ENCODE data around the gene UBE2I.

DNA sequence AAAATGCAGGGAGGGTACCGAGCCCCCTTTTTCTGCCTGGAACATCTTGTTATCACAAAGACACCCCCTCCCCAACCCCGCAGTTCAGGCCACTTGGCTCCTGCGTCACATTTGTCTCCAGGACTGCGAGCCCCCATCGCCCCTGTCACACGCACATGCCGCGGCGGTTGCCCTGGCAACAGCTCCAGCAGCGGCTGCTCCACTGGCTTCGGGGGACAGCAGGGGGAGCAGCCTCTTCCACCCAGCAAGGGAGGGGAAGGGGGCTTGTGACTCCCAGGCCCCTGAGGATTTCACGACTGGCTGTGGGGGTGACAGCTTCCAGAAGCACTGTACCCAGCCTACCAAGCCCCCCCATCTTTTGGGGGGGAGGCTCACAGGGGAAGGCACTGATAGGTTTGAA lies 26.6 kb downstream of the UBE2I start:
- TF ChIP-seq, protein P1, sequence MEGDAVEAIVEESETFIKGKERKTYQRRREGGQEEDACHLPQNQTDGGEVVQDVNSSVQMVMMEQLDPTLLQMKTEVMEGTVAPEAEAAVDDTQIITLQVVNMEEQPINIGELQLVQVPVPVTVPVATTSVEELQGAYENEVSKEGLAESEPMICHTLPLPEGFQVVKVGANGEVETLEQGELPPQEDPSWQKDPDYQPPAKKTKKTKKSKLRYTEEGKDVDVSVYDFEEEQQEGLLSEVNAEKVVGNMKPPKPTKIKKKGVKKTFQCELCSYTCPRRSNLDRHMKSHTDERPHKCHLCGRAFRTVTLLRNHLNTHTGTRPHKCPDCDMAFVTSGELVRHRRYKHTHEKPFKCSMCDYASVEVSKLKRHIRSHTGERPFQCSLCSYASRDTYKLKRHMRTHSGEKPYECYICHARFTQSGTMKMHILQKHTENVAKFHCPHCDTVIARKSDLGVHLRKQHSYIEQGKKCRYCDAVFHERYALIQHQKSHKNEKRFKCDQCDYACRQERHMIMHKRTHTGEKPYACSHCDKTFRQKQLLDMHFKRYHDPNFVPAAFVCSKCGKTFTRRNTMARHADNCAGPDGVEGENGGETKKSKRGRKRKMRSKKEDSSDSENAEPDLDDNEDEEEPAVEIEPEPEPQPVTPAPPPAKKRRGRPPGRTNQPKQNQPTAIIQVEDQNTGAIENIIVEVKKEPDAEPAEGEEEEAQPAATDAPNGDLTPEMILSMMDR (conservative IDR thresholded peaks at IDR 0.05; ENCODE audit: low read length) = no peak; the same call in 1 of the 2 replicates
- TF ChIP-seq EZH2phosphoT487 (IDR thresholded peaks at IDR 0.05; ENCODE audit: borderline replicate concordance) = no peak
